Large intestine (tissue), 3 donors: Measurements from ENCODE around the gene RCE1. TPM values are rescaled to one million over a fixed set of nuclear protein-coding genes. Genes with fewer than 3 reads are reported as not detected.

ENCODE experiments used
- DNase-seq, 2 donors: peaks; one replicate each; pipeline versions ENCODE4 v3.0.0 to v3.0.0-alpha.2; 2013
- H3K27ac ChIP-seq: one replicate; pipeline ENCODE4 v1.5.1; 2013; ENCODE audit warnings: low read length
- H3K27me3 ChIP-seq: 2 replicates; pipeline ENCODE4 v1.6.1; 2013; ENCODE audit warnings: low read length; ENCODE audit not compliant: control insufficient read depth, insufficient read depth
- H3K36me3 ChIP-seq: 2 replicates; pipeline ENCODE4 v1.6.1; 2013; ENCODE audit warnings: low read length; ENCODE audit not compliant: control insufficient read depth, insufficient read depth
- H3K4me1 ChIP-seq: one replicate; pipeline ENCODE4 v1.6.1; 2013; ENCODE audit warnings: low read length; ENCODE audit not compliant: control insufficient read depth, insufficient read depth
- H3K4me3 ChIP-seq: one replicate; pipeline ENCODE4 v1.5.1; 2013; ENCODE audit warnings: low read length
- H3K9me3 ChIP-seq: one replicate; pipeline ENCODE4 v1.6.1; 2013; ENCODE audit warnings: mild to moderate bottlenecking, low read depth, low read length, moderate library complexity; ENCODE audit not compliant: control insufficient read depth
- WGBS: methylation state at CpG from one replicate; pipeline ENCODE4 v1.1.5; 2013; ENCODE audit warnings: low lambda C conversion rate; ENCODE audit not compliant: insufficient coverage; 5-methylcytosine and 5-hydroxymethylcytosine counted together
- polyA plus RNA-seq: library from polyadenylated mRNA; unstranded; fragments of 120-200 nt; gene quantifications from one replicate; pipeline ENCODE4 v1.2.1, GENCODE V29; 2013

Gene RCE1
- polyA plus RNA-seq, 1 donor: 27.2 TPM

DNA sequence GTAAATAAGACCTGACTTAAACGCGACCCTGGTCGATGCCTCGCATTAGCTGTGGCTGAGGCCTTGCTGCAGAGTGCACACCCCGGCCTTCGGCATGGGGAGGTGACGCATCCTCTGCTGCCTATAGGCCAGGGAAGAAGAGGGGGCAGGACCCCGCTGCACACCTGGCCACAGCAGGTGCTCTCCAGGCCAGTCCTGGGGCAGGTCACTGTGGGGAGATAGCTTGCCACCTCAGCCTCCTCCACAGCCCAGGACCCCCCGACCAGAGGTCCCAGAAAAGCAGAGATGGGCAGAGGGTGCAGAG lies 26.3 kb downstream of the RCE1 start:
- WGBS: no CpG with 5 or more reads among the region's 9 CpGs

DNA sequence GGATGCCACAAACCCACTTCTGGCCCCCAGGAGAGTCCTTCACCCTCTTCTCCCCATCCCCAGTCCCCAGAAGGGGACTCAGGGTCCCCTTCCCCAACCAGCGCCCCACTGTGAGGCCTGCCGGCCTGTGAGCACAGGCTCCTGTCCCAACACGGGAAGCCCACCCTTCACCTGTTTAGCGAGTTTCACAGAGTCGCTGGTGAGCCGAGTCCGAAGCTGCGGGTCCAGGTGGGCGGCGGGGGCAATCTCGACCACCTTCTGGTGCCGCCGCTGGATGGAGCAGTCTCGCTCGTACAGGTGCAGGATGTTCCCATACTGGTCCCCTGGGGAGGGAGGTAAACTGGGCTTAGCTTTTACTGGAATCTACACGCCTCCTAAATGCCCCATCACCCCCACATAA lies 26.9 kb downstream of the RCE1 start:
- Histone ChIP-seq H3K27me3 (no peaks in the 10 kb centered on the region), H3K9me3 (no peaks in the 10 kb centered on the region), H3K27ac (no peak overlapping the region), H3K4me3 (no peak overlapping the region), H3K36me3 (peaks cover 14% of the 10 kb centered on the region), H3K4me1 (peaks cover 3% of the 10 kb centered on the region)
- no CpG with 5 or more reads among the region's 16 CpGs for WGBS
- DNase-seq: no peak

More for the DNA sequence above, 26.3 kb downstream of the RCE1 start:
- H3K36me3 ChIP-seq: peaks cover 14% of the 10 kb centered on the region
- no peaks in the 10 kb centered on the region for H3K9me3 ChIP-seq
- DNase-seq: no peak
- H3K27me3 ChIP-seq: no peaks in the 10 kb centered on the region
- H3K27ac ChIP-seq: no peak overlapping the region
- H3K4me1 ChIP-seq: peaks cover 3% of the 10 kb centered on the region
- no peak overlapping the region for H3K4me3 ChIP-seq

DNA sequence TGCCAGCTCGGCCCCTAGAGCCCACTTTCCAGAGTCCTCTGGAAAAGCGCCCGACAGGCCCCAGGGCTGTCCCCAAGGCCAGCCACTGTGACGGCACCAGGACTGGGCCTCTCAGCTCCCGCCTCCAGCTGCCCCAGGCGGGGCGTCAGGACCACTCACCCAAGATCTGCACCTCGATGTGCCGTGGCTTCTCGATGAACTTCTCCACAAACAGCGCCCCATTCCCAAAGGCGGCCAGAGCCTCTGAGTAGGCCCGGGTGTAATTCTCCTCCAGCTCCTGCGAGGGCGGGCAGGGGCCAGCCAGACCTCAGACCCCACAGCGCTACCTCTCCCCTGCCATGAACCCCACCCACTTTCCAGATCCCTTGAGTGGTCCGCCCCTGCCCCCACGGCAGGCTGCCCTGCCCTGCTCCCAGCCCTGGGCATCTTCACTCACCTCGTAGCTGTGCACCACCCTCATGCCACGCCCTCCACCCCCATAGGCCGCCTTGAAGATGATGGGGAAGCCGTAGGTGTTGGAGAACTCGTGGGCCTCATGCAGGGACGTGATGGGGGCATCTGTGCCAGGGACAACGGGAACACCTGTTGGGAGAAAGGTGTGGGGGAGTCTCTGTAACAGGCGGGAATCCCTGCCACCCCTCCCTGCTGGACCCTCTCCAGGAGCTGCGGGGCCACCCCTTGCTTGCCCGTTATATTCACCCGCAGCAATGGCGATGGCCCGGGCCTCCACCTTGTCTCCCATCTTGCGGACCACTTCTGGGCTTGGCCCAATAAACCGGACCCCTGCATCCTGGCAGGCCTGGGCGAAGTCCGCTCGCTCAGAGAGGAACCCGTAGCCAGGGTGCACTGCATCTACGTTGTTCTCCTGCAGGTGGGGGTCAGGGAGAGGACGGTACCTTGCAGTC lies 27.6 kb downstream of the RCE1 start:
- no peak for DNase-seq
- no CpG with 5 or more reads among the region's 39 CpGs for WGBS

DNA sequence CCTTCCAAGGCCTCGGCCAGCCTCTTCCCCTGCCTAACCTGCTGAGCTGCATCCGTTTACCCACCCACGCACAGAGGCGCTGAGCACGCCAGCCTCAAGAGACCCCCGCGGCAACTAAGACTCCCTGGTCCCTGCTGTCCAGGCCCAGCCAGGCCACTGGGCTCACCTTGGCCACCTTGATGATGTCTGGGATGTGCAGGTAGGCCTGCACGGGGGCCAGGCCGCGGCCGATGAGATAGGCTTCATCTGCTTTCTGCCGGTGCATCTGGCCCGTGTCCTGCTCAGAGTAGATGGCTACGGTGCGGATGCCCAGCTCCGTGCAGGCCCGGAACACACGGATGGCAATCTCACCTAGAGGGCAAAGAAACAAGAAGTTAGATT lies 28.3 kb downstream of the RCE1 start:
- Histone ChIP-seq H3K4me3 (no peak overlapping the region), H3K27ac (no peak overlapping the region), H3K36me3 (peaks cover 14% of the 10 kb centered on the region), H3K9me3 (peaks cover 2% of the 10 kb centered on the region), H3K4me1 (peaks cover 3% of the 10 kb centered on the region), H3K27me3 (no peaks in the 10 kb centered on the region)
- no CpG with 5 or more reads among the region's 18 CpGs for WGBS
- no peak for DNase-seq

More for the DNA sequence above, 27.6 kb downstream of the RCE1 start:
- Histone ChIP-seq H3K27me3 (no peaks in the 10 kb centered on the region), H3K4me3 (no peak overlapping the region), H3K9me3 (peaks cover 2% of the 10 kb centered on the region), H3K4me1 (peaks cover 3% of the 10 kb centered on the region), H3K27ac (no peak overlapping the region), H3K36me3 (peaks cover 14% of the 10 kb centered on the region)

GRCh38 chr11:66874232-66874631 lies 31.0 kb downstream of the RCE1 start:
- H3K4me3 ChIP-seq: no peak overlapping the region
- WGBS: no CpG with 5 or more reads among the region's 6 CpGs
- DNase-seq: no peak
- peaks cover 2% of the 10 kb centered on the region for H3K9me3 ChIP-seq
- H3K27ac ChIP-seq: no peak overlapping the region
- H3K36me3 ChIP-seq: peaks cover 14% of the 10 kb centered on the region
- no peaks in the 10 kb centered on the region for H3K27me3 ChIP-seq
- H3K4me1 ChIP-seq: peaks cover 4% of the 10 kb centered on the region

DNA sequence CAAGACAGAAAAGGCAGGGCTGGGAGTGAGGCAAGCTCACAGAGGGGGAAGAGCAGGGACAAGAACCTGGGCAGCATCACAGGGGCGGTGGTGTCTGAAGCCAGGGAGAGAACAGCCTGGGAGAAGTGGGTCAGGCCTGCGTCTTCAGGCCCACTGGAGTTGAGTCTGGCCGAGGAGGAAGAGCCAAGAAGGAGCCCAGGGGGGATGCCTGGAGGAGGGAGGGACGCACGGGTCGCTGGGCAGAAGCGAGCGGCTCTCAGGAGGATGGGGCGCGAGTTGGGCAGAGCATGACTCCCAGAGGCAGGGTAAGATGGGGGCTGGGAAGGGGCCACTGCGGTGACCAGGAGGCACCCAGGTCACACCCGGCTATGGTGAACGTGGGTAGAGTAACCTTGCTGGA lies 32.1 kb downstream of the RCE1 start:
- DNase-seq: no peak
- WGBS: no CpG with 5 or more reads among the region's 13 CpGs
- peaks cover 2% of the 10 kb centered on the region for H3K9me3 ChIP-seq
- H3K4me1 ChIP-seq: peaks cover 4% of the 10 kb centered on the region
- peaks cover 8% of the 10 kb centered on the region for H3K36me3 ChIP-seq
- H3K27ac ChIP-seq: no peak overlapping the region
- H3K4me3 ChIP-seq: no peak overlapping the region
- H3K27me3 ChIP-seq: no peaks in the 10 kb centered on the region

DNA sequence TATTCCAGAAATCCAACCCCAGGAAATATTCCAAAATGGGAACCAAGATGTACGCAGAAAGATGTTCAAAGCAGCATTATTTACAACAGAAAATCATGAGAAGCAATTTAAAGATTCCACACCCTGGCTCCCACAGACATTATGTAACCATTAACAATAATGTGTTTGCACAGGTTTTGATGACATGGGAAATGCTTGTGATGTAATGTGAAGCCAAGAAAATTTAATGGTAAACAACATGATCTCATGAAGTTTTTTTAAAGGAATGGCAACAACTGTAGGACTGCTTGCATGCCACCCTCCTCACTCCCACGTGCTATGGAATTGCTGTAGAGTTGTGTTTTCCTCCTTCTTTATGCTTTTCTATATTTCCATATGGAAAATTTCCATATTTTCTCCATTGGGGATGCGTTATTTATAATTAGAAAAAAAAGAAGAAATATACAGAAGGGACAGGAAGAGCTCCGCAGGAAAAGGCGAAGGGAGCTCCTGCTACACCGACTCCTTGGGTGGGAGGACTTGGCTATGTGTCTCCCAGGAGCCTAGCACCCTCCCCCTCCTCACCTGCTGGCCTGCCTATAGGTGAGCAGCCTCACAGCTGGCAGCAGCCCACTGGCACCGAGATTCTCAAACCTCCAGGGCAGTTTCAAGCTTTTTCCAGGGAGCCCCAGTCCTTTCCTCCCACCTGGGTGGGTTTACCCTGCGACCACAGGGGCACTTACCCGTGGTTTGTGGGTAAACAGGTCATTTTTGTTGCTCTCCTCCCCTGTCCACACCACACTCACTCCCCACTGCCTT lies 34.5 kb downstream of the RCE1 start:
- WGBS: 88% methylated on average over 2 of the region's 9 CpGs

GRCh38 chr11:66878474-66878873 lies 35.2 kb downstream of the RCE1 start:
- WGBS: no CpG with 5 or more reads among the region's 12 CpGs
- no peaks in the 10 kb centered on the region for H3K36me3 ChIP-seq
- H3K27me3 ChIP-seq: no peaks in the 10 kb centered on the region
- no peak for DNase-seq
- peaks cover 2% of the 10 kb centered on the region for H3K9me3 ChIP-seq
- H3K4me3 ChIP-seq: no peak overlapping the region
- no peak overlapping the region for H3K27ac ChIP-seq
- peaks cover 6% of the 10 kb centered on the region for H3K4me1 ChIP-seq

More for the DNA sequence above, 34.5 kb downstream of the RCE1 start:
- Histone ChIP-seq H3K27me3 (no peaks in the 10 kb centered on the region), H3K9me3 (peaks cover 2% of the 10 kb centered on the region), H3K4me1 (peaks cover 4% of the 10 kb centered on the region), H3K4me3 (no peak overlapping the region), H3K36me3 (no peaks in the 10 kb centered on the region), H3K27ac (no peak overlapping the region)
- no peak for DNase-seq

DNA sequence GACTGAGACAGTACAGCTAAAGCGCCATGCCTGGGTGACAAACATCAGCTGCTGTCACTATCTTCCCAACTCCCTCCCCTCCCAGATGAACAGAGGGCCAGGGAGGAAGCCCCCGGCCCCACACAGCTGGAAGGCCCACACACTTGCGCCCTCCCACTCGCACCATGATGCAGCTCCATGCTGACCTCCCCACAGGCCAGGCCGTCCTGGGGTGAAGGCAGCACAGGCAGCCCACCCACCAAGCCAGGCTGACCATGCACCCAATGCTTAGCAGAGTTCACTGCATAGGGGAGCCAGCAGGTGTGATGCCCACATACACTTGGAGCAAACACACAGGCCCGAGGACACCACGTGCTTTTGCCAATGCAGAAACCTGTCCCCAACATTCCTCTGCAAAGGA lies 35.8 kb downstream of the RCE1 start:
- H3K27me3 ChIP-seq: no peaks in the 10 kb centered on the region
- no peak overlapping the region for H3K4me3 ChIP-seq
- no peaks in the 10 kb centered on the region for H3K36me3 ChIP-seq
- DNase-seq: no peak
- peaks cover 2% of the 10 kb centered on the region for H3K9me3 ChIP-seq
- no CpG with 5 or more reads among the region's 7 CpGs for WGBS
- H3K4me1 ChIP-seq: peaks cover 7% of the 10 kb centered on the region
- H3K27ac ChIP-seq: no peak overlapping the region

- Histone ChIP-seq H3K4me1 (peaks cover 7% of the 10 kb centered on the region), H3K9me3 (peaks cover 2% of the 10 kb centered on the region), H3K27me3 (no peaks in the 10 kb centered on the region), H3K4me3 (no peak overlapping the region), H3K27ac (no peak overlapping the region), H3K36me3 (no peaks in the 10 kb centered on the region)
- no CpG with 5 or more reads among the region's 9 CpGs for WGBS
- no peak for DNase-seq
These were observed 36.3 kb downstream of the RCE1 start for GRCh38 chr11:66879583-66879982.
